ENCODE measurements around the gene CTU2. TPM values are rescaled to one million over a fixed set of nuclear protein-coding genes. Genes with fewer than 3 reads are reported as not detected.

The CTU2 gene
- total and polyA plus RNA-seq, 2 of the 8 experiments (the other 6 are each of a cell fraction or from before 2014, with no cell fraction given): 32.7 to 42.9 TPM

DNA sequence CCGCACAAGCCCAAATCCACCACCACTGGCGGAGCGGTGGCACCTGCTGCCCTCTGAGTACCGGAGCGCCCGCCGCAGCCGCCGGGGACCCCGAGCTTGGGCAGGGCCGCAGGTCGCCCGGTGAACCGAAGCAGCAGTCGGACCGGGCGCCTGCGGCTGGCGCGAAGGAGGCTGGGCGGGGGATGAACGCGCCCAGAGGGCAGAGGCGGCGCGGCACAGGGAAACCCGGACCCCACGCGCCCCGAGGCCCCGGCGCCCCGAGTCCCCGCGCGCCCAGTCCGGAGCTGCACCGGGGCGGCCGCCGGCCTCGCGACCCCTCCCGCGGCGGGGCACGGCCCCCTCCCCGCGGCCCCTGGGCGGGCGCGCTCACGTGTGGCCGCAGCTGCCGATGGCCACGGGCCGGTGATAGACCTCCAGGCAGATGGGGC is 488 bp upstream of the CTU2 start (continued):
- TF ChIP-seq HDAC2 (IDR thresholded peaks at IDR 0.05; ENCODE audit: borderline replicate concordance in 1 of 2, low read depth in 2 of 2, low read length in 2 of 2): no peak
- no peak for TF ChIP-seq POU5F1 (IDR thresholded peaks at IDR 0.05; ENCODE audit: low read depth, low read length)
- TF ChIP-seq, protein P1, sequence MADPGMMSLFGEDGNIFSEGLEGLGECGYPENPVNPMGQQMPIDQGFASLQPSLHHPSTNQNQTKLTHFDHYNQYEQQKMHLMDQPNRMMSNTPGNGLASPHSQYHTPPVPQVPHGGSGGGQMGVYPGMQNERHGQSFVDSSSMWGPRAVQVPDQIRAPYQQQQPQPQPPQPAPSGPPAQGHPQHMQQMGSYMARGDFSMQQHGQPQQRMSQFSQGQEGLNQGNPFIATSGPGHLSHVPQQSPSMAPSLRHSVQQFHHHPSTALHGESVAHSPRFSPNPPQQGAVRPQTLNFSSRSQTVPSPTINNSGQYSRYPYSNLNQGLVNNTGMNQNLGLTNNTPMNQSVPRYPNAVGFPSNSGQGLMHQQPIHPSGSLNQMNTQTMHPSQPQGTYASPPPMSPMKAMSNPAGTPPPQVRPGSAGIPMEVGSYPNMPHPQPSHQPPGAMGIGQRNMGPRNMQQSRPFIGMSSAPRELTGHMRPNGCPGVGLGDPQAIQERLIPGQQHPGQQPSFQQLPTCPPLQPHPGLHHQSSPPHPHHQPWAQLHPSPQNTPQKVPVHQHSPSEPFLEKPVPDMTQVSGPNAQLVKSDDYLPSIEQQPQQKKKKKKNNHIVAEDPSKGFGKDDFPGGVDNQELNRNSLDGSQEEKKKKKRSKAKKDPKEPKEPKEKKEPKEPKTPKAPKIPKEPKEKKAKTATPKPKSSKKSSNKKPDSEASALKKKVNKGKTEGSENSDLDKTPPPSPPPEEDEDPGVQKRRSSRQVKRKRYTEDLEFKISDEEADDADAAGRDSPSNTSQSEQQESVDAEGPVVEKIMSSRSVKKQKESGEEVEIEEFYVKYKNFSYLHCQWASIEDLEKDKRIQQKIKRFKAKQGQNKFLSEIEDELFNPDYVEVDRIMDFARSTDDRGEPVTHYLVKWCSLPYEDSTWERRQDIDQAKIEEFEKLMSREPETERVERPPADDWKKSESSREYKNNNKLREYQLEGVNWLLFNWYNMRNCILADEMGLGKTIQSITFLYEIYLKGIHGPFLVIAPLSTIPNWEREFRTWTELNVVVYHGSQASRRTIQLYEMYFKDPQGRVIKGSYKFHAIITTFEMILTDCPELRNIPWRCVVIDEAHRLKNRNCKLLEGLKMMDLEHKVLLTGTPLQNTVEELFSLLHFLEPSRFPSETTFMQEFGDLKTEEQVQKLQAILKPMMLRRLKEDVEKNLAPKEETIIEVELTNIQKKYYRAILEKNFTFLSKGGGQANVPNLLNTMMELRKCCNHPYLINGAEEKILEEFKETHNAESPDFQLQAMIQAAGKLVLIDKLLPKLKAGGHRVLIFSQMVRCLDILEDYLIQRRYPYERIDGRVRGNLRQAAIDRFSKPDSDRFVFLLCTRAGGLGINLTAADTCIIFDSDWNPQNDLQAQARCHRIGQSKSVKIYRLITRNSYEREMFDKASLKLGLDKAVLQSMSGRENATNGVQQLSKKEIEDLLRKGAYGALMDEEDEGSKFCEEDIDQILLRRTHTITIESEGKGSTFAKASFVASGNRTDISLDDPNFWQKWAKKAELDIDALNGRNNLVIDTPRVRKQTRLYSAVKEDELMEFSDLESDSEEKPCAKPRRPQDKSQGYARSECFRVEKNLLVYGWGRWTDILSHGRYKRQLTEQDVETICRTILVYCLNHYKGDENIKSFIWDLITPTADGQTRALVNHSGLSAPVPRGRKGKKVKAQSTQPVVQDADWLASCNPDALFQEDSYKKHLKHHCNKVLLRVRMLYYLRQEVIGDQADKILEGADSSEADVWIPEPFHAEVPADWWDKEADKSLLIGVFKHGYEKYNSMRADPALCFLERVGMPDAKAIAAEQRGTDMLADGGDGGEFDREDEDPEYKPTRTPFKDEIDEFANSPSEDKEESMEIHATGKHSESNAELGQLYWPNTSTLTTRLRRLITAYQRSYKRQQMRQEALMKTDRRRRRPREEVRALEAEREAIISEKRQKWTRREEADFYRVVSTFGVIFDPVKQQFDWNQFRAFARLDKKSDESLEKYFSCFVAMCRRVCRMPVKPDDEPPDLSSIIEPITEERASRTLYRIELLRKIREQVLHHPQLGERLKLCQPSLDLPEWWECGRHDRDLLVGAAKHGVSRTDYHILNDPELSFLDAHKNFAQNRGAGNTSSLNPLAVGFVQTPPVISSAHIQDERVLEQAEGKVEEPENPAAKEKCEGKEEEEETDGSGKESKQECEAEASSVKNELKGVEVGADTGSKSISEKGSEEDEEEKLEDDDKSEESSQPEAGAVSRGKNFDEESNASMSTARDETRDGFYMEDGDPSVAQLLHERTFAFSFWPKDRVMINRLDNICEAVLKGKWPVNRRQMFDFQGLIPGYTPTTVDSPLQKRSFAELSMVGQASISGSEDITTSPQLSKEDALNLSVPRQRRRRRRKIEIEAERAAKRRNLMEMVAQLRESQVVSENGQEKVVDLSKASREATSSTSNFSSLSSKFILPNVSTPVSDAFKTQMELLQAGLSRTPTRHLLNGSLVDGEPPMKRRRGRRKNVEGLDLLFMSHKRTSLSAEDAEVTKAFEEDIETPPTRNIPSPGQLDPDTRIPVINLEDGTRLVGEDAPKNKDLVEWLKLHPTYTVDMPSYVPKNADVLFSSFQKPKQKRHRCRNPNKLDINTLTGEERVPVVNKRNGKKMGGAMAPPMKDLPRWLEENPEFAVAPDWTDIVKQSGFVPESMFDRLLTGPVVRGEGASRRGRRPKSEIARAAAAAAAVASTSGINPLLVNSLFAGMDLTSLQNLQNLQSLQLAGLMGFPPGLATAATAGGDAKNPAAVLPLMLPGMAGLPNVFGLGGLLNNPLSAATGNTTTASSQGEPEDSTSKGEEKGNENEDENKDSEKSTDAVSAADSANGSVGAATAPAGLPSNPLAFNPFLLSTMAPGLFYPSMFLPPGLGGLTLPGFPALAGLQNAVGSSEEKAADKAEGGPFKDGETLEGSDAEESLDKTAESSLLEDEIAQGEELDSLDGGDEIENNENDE (IDR thresholded peaks at IDR 0.05; ENCODE audit: insufficient replicate concordance, low read length): no peak
- no peak for TF ChIP-seq SAP30 (IDR thresholded peaks at IDR 0.05; ENCODE audit: insufficient read depth, insufficient replicate concordance, low read length)
- no peak for TF ChIP-seq ZNF274 (IDR thresholded peaks at IDR 0.05; ENCODE audit: borderline replicate concordance, extremely low read depth, low read length)
- no peak for TF ChIP-seq JUND (IDR thresholded peaks at IDR 0.05; ENCODE audit: low read length)
- TF ChIP-seq KDM4A (IDR thresholded peaks at IDR 0.05; ENCODE audit: low read depth, low read length, severe bottlenecking): no peak
- TF ChIP-seq USF2 (IDR thresholded peaks at IDR 0.05; ENCODE audit: low read length): no peak

Measured in H1 (cell line).